Measurements from ENCODE around the gene GHITM.
"Not testable (repeated sequence)": the region's sequence is repeated elsewhere in the genome, so short reads cannot be mapped to it uniquely, and the experiment has no call there.

Gene GHITM

GRCh38 chr10:84139126-84140035 lies at the start of gene GHITM:
Gene GHITM (plus strand): TSS chr10:84139509. CDS start chr10:84141501, 1,992 bp downstream.
- peak; percentile 98 for DNase-seq (ENCODE audit: low spot score)

DNA sequence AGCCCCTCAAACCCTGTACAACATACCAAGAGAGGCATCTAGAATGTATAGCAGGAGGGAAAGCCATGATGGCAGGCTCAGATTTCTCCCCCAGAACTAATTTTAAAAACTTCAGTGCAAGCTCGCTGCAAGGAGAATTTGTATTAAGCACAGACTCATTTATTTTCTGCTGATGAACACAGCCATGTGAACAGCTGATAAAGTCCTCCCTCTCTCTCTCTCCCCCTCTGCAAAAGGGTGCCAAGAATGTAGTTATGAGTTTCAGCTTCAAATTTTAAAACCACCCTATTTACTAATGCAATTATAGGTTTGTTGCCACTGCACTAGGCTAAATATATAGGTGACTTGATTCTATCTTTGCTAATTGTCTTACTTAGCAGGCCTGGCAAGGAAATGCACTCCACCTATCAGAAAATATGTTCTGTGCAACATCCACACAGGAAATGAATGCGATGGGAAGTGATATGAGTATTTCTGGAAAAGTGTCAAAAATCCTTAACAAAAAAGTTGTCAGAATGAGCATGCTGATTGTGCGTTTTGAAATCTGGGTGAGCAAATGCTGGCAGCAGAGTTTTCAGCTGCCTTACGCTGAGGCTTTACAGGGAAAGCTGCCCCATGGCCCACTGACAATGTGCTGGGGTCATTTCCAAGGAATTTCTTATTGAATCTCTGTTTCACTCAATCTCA lies 43.4 kb upstream of the GHITM start:
- peak; percentile 9 for DNase-seq (ENCODE audit: low spot score)

DNA sequence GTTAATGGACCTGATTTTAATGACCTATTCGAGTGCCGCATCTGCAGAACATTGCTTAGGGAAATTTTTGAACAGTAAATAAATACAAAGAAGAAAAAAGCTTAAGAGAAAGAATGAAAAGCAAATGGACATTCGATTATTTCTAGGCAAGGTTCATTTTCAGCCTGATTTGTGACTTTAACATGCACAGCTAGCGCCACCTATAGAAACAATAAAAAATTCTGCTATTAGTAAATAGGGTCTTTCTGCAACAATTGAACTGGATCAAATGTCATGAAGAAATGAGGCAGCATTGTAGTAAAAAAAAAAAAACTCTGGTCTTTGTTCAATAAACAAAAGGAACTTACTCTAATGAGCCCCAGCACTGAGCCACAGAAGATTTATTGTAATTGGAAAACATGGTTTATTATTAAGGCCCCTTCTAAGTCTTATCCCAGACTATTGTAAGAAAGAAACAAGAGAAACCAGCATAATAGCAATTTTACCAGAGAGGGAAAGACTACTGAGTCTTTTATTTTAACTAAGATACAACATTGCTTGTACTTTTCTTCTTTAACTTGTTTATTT lies 41.4 kb upstream of the GHITM start:
- peak; percentile 48 for DNase-seq (ENCODE audit: low spot score)

- DNase-seq (ENCODE audit: low spot score), result no peak
These were observed 40.6 kb upstream of the GHITM start for GRCh38 chr10:84098667-84099066.

GRCh38 chr10:84101042-84101441 lies 38.3 kb upstream of the GHITM start:
- DNase-seq (ENCODE audit: low spot score), result no peak

- no peak for DNase-seq (ENCODE audit: low spot score)
These were observed 30.5 kb upstream of the GHITM start for GRCh38 chr10:84108797-84109196.

DNA sequence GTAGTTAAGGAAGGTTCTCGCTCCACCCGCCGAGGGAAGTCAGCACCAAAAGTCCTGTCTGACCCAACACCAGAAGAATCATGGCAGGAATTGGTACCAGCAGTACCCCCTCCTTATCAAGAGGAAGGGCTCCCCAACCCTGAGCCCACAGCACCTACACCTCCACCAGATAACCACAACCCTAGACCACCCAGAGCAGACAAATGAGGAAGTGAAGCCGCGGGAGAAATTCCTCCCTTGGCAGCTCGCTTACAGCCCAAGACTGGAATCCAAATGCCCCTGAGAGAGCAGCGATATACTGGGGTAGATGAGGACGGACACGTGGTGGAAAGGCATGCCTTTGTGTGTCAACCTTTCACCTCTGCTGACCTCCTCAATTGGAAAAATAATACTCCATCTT lies 29.5 kb upstream of the GHITM start:
- DNase-seq (ENCODE audit: low spot score), result not testable (repeated sequence)

- not testable (repeated sequence) for DNase-seq (ENCODE audit: low spot score)
These were observed 25.8 kb upstream of the GHITM start for GRCh38 chr10:84113468-84113867.

GRCh38 chr10:84114088-84114667 lies 25.1 kb upstream of the GHITM start:
- no peak for DNase-seq (ENCODE audit: low spot score)

DNA sequence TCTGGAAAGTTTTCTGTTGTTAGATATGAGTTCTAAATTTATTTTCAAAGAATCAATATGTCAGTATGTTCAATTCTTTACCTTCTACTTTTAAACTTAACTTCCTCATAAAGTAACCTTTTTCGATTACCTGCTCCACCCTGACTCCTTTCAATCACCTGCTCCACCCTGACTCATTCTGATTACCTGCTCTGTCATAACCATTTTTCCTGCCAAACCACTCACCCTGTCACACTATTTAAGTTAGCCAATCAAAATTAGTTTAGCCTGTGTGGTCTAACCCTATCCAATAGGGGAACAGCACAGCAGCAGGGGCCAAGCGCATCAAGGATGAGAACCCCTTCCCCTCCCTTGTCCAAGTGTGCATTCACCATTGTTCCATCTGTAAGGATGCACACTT lies 22.1 kb upstream of the GHITM start:
- not testable (repeated sequence) for DNase-seq (ENCODE audit: low spot score)

DNA sequence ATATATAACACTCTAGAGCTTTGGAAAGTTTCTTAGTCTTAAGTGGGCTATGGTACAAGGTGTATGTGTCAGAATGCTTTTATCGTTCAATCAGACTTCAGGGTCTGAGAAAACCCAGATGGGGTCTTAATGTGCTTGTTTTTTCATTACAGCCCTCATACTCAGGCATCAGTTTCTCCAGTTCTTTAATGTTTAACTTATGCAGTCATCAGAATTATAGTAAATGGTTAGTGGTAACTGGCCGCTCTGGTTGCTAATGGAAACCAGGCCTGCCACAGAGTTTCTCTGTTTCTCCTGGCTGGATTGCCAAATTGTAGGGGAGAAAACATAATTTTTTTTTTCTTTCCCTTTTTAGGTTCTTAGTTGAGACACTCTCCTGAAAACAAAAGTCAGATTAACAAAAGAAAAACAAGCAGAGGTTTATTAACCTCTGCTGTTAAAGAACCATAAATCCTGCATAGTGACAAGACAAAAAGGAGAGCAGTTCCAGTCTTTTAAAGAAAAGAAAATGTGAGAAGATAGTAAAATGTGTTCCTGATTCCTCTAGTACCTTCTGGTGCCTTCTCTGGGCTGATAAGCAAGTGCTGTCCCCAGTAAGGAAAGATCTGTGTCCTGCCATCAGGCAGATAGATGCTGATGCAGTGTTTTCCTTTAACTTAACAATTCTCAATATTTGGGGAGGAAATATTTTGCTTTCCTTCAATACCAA lies 21.5 kb upstream of the GHITM start:
- DNase-seq (ENCODE audit: low spot score), result no peak

DNA sequence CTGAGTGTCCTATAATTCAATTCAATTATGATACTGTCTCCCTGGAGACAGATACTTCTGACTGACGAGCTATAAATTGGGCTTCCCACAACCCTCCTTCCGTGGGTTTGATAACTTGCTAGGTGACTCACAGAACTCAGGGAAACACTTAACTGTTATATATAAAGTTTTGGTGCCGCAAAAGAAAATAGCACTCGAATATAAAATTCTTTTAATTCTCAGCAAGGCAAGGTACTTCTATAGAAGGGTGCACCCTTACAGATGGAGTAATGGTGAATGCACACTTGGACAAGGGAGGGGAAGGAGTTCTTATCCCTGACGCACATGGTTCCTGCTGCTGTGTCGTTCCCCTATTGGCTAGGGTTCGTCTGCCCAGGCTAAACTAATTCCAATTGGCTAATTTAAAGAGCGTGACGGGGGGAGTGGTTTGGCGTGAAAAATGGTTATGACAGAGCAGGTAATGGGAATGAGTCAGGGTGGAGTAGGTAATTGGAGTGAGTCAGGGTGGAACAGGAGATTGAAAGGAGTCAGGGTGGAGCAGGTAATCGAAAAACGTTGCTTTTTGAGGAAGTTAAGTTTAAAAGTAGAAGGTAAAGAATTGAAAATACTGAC lies 20.8 kb upstream of the GHITM start:
- no peak for DNase-seq (ENCODE audit: low spot score)

DNA sequence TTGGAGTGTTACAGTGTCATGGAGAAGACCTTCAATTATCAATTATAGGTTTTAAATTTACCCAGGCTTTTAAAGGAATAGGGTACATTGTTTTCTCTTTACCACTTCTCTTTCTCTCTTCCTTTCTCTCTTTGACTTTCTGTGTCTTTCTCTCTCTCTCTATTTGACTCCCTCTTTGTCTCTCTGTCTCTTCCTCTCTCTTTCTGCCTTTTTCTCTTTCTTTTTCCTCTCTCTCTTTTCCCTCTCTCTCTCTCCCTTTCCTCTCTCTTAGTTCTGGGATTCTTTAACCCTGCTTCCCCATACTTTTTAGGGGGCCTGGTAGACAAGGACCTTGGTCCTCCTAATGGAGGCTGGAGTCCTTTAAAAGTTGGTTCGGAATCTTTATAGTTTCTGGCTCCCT lies 15.9 kb upstream of the GHITM start:
- DNase-seq (ENCODE audit: low spot score), result no peak

DNA sequence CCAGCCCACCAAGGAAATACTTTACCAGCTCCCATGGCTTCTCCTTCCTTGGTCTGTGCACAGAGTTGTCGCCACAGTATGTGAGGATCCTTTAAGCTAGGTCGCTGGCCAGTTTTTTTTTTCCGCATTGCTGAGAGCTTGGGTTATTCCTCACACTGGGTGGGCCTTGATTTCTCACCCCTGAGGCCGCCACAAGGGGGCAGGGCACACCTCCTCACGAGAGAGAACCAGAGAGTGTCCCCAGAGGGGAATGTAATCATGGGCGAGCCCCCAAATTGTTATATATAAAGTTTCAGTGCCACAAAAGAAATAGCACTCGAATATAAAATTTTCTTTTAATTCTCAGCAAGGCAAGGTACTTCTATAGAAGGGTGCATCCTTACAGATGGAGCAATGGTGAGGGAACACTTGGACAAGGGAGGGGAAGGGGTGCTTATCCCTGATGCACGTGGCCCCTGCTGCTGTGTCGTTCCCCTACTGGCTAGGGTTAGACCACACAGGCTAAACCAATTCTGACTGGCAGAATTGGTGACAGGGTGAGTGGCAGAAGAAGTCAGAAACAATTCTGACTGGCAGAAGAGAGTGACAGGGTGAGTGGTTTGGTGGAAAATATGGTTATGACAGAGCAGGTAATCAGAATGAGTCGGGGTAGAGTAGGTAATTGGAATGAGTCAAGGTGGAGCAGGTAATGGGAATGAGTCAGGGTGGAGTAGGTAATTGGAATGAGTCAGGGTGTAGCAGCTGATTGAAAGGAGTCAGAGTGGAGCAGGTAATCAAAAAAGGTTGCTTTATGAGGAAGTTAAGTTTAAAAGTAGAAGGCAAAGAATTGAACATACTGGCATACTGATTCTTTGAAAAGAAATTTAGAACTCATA lies 13.2 kb upstream of the GHITM start:
- DNase-seq (ENCODE audit: low spot score), result not testable (repeated sequence)

- DNase-seq (ENCODE audit: low spot score), result no peak
These were observed 12.5 kb upstream of the GHITM start for GRCh38 chr10:84126785-84127167.

GRCh38 chr10:84135836-84136235 lies 3.5 kb upstream of the GHITM start:
- no peak for DNase-seq (ENCODE audit: low spot score)

GRCh38 chr10:84137811-84138210 lies 1.5 kb upstream of the GHITM start:
- DNase-seq (ENCODE audit: low spot score), result no peak

GRCh38 chr10:84138478-84139125 lies 707 bp upstream of the GHITM start:
- DNase-seq (ENCODE audit: low spot score), result no peak

DNA sequence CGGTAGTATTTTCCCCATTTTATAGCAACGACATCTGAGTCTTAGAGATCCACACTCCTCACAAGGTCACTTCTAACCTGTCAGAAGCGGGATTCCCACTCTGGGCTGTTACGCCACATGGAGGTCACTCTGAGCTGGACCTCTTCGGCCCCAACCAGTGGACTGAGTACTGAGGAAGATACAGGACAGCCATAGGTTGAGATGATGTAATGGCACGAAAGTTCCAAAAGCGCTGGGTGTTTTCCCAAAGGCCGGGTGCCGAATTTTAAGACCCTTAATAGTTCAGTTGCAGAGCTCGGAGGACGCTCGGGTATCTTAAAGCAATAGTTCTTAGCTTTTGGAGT lies 699 bp downstream of the GHITM start:
- peak; percentile 66 for DNase-seq (ENCODE audit: low spot score)

DNA sequence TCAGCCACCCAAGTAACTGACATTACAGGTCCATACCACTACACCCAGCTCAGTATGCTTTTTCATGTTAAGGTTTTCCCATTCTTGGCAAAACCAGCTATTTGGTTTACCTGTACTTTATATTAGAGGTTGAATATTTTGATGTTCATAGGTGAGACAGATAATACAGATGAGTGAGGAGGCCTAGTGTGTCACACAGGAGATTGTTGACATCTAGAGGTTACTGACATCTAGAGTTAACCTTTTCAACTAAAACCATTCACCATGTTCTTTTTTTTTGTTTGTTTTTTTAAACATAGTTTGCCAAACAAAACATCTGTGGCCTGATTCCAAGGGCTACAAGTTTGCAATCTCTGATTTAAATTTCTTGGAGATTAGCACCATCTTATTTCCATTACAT lies 8.0 kb downstream of the GHITM start:
- no peak for DNase-seq (ENCODE audit: low spot score)
